GM04504 (cell line): ENCODE results near the gene ANXA7.
"Not testable (repeated sequence)": the region's sequence is repeated elsewhere in the genome, so short reads cannot be mapped to it uniquely, and the experiment has no call there.

Experiments used
- DNase-seq: peaks from one replicate; pipeline ENCODE4 v3.0.0-alpha.2; 2012; ENCODE audit warnings: low read depth

The ANXA7 gene

DNA sequence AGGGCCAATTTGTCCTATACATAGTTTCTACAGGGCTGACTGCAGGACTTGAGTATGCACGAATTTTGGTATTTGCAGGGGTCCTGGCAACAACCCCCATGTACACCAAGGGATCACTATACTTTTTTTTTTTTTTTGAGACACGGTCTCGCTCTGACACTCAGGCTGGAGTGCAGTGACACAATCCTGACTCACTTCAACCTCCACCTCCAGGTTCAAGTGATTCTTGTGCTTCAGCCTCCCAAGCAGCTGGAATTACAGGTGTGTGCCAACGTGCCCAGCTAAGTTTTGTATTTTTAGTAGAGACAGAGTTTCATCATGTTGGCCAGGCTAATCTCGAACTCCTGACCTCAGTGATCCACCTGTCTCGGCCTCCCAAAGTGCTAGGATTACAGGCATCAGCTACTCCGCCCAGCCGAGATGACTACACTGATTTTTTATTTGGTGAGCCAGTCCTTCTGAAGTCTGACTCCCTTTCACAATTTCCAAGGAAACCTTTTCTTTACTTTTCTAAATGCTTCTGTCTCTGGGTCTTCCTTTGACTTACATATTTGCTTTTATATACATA is 75.0 kb downstream of the ANXA7 start:
- no peak for DNase-seq

DNA sequence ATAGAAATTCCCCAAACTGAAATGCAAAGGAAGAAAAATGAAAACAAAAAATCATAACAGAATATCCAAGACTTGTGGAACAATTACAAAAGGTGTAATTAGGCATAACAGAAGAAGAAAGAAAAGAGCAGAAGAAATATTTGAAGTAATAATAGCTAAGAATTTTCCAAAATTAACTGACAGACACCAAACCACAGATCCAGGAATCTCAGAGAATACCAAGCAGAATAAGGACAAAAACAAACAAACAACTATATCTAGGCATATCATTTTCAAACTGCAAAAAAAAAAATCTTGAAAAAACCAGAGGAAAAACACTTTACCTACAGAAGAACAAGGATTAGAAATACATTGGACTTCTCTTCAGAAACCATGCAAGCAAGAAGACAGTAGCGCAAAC is 80.7 kb downstream of the ANXA7 start:
- no peak for DNase-seq

DNA sequence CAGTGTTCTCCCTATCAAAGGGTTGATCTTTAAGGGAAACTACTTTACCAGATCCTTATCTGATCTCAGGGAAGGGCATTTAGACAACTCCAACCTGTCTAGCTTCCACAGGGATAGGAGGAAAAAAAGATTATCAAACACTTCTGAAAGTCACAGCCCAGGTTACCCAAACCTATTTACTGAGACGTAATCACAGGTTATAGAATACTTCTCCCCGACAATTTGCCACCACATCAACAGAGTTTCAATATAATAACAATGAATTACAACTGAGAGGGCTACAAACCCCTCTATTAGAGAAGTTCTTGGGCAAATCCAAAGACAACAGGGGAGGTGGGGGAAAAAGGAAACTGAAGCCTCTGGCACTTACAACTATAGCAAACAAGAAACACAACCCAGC is 81.5 kb downstream of the ANXA7 start:
- no peak for DNase-seq

DNA sequence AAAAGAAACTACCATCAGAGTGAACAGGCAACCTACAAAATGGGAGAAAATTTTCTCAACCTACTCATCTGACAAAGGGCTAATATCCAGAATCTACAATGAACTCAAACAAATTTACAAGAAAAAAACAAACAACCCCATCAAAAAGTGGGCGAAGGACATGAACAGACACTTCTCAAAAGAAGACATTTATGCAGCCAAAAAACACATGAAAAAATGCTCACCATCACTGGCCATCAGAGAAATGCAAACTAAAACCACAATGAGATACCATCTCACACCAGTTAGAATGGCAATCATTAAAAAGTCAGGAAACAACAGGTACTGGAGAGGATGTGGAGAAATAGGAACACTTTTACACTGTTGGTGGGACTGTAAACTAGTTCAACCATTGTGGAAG is 85.3 kb downstream of the ANXA7 start:
- not testable (repeated sequence) for DNase-seq

DNA sequence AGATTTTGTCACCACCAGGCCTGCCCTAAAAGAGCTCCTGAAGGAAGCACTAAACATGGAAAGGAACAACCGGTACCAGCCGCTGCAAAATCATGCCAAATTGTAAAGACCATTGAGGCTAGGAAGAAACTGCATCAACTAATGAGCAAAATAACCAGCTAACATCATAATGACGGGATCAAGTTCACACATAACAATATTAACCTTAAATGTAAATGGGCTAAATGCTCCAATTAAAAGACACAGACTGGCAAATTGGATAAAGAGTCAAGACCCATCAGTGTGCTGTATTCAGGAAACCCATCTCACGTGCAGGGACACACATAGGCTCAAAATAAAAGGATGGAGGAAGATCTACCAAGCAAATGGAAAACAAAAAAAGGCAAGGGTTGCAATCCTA is 88.6 kb downstream of the ANXA7 start:
- not testable (repeated sequence) for DNase-seq
